Endothelial cell of umbilical vein (primary cell): ENCODE results near the gene COL26A1. TPM values are rescaled to one million over a fixed set of nuclear protein-coding genes. Genes with fewer than 3 reads are reported as not detected.

Experiments used
- BruUV-seq: library from RNA; stranded (reverse); fragments of 400-500 nt; replicated peaks from 2 replicates; lab custom pipeline; 2021; lab: Mats Ljungman, UMichigan
- CTCF ChIA-PET: fragments of 300-600, 350-600 bp; sonication (Branson Sonifier 250); formaldehyde crosslinking; loops from one replicate; lab custom pipeline; 2021; ENCODE audit warnings: antibody characterized with exemption, inconsistent platforms; lab: Charles Lee
- POLR2A ChIA-PET: fragments of 300-600, 350-600 bp; sonication (Branson Sonifier 250); formaldehyde crosslinking; loops from one replicate; lab custom pipeline; 2021; ENCODE audit warnings: antibody characterized with exemption, inconsistent platforms; lab: Charles Lee
- DNase-seq: peaks from one replicate; pipeline ENCODE4 v3.0.0-alpha.2; 2011; ENCODE audit warnings: low read depth, low spot score
- FAIRE-seq: peaks from 2 replicates; lab custom pipeline; 2011; peaks lifted over from hg19 to GRCh38; lab: Jason Lieb, UNC
- H2AFZ ChIP-seq: 2 replicates; pipeline ENCODE4 v1.6.0; 2012; ENCODE audit warnings: low read depth, low read length, control low read depth, inconsistent platforms
- H3K27ac ChIP-seq: 2 replicates; pipeline ENCODE4 v1.5.1; 2011; ENCODE audit warnings: low read depth, mild to moderate bottlenecking, control low read depth, low read length, moderate library complexity; ENCODE audit not compliant: insufficient read depth
- H3K27me3 ChIP-seq, 2 experiments: 2 replicates each; pipeline versions ENCODE4 v1.6.0 to v1.6.1; 2011; ENCODE audit warnings: low read length in 2 of 2, mixed read lengths in 1 of 2; ENCODE audit not compliant: control insufficient read depth in 2 of 2, insufficient read depth in 2 of 2
- H3K36me3 ChIP-seq, 2 experiments: 2 replicates in 1 of 2; 3 replicates in 1 of 2; pipeline ENCODE4 v1.5.1; 2011; ENCODE audit warnings: low read length in 2 of 2, mild to moderate bottlenecking in 1 of 2, moderate library complexity in 1 of 2; ENCODE audit not compliant: control insufficient read depth in 2 of 2, insufficient read depth in 2 of 2; ENCODE audit errors: extremely low read depth in 1 of 2
- H3K4me1 ChIP-seq: 3 replicates; pipeline ENCODE4 v1.5.1; 2011; ENCODE audit warnings: mild to moderate bottlenecking, low read length; ENCODE audit not compliant: control insufficient read depth, insufficient read depth; ENCODE audit errors: extremely low read depth
- H3K4me2 ChIP-seq: 2 replicates; pipeline ENCODE4 v1.6.1; 2011; ENCODE audit warnings: low read length, control low read depth, mixed read lengths; ENCODE audit not compliant: insufficient read depth
- H3K4me3 ChIP-seq, 3 experiments: fragments of 200-600 bp in 1 of 3; sonication (generic), shearing (Covaris generic) in 1 of 3; replicated peaks in 1 of 3; 2 replicates each; pipeline ENCODE4 v1.5.1; 2011 to 2016; ENCODE audit warnings: control low read depth in 3 of 3, low read length in 3 of 3, mild to moderate bottlenecking in 2 of 3, inconsistent platforms in 1 of 3, low read depth in 1 of 3, moderate library complexity in 1 of 3; ENCODE audit not compliant: insufficient read depth in 1 of 3
- H3K79me2 ChIP-seq: 2 replicates; pipeline ENCODE4 v1.6.0; 2012; ENCODE audit warnings: low read length, inconsistent platforms; ENCODE audit not compliant: control insufficient read depth, insufficient read depth
- H3K9ac ChIP-seq: replicated peaks from 2 replicates; pipeline ENCODE3; 2011; ENCODE audit warnings: low read length, control low read depth; ENCODE audit not compliant: insufficient read depth; ENCODE audit errors: extremely low read depth
- H3K9me1 ChIP-seq: replicated peaks from 3 replicates; pipeline ENCODE4 v1.6.0; 2011; ENCODE audit warnings: mild to moderate bottlenecking, low read length; ENCODE audit not compliant: control insufficient read depth, insufficient read depth; ENCODE audit errors: extremely low read depth
- H3K9me3 ChIP-seq: replicated peaks from 2 replicates; pipeline ENCODE4 v1.5.1; 2012; ENCODE audit warnings: low read length, inconsistent platforms; ENCODE audit not compliant: control insufficient read depth, insufficient read depth
- H4K20me1 ChIP-seq: replicated peaks from 2 replicates; pipeline ENCODE3; 2011; ENCODE audit warnings: mild to moderate bottlenecking, low read length; ENCODE audit not compliant: control insufficient read depth, insufficient read depth; ENCODE audit errors: extremely low read depth
- EZH2 ChIP-seq: IDR thresholded peaks from 2 replicates; pipeline ENCODE4 v1.6.1; 2012; ENCODE audit warnings: borderline replicate concordance, low read depth, mild to moderate bottlenecking, moderate library complexity, low read length, inconsistent platforms; ENCODE audit not compliant: severe bottlenecking
- FOS ChIP-seq: IDR thresholded peaks from 2 replicates; pipeline ENCODE4 v1.6.1; 2011; ENCODE audit warnings: mild to moderate bottlenecking, low read length, moderate library complexity, borderline replicate concordance; ENCODE audit not compliant: insufficient read depth
- GATA2 ChIP-seq: IDR thresholded peaks from 2 replicates; pipeline ENCODE4 v1.7.0; 2011; ENCODE audit warnings: low read depth, mild to moderate bottlenecking, moderate library complexity, mixed read lengths, low read length; ENCODE audit not compliant: insufficient read length, insufficient read depth
- JUN ChIP-seq: IDR thresholded peaks from 2 replicates; pipeline ENCODE4 v1.6.1; 2011; ENCODE audit warnings: borderline replicate concordance, low read depth; ENCODE audit not compliant: insufficient read length, insufficient read depth
- MAX ChIP-seq: IDR thresholded peaks from 2 replicates; pipeline ENCODE4 v1.6.1; 2011; ENCODE audit not compliant: insufficient read depth, insufficient read length
- MYC ChIP-seq: IDR thresholded peaks from one replicate; pipeline ENCODE4 v1.6.1; 2011; ENCODE audit warnings: mild to moderate bottlenecking, low read depth, low read length
- POLR2A ChIP-seq: IDR thresholded peaks from 2 replicates; pipeline ENCODE4 v1.6.1; 2012; ENCODE audit warnings: low read depth, mild to moderate bottlenecking, control low read depth, low read length
- POLR2AphosphoS5 ChIP-seq: IDR thresholded peaks from 2 replicates; pipeline ENCODE4 v1.6.1; 2012; ENCODE audit warnings: low read depth, mild to moderate bottlenecking, control low read depth, low read length, moderate library complexity; ENCODE audit not compliant: insufficient read depth
- dilution Hi-C: fragments of 300-500 bp; cut with MboI; formaldehyde crosslinking; loops from one replicate; pipeline ENCODE4 v1.15.0; 2019; ENCODE audit warnings: low sequenced_read_pairs; ENCODE audit not compliant: extremely low pct_ligation_motif_present
- intact Hi-C: fragments of 100-400 bp; cut with micrococcal nuclease; formaldehyde crosslinking; loops from one replicate; pipeline ENCODE4 v1.10.0; 2022
- polyA plus RNA-seq, 4 experiments: library from polyadenylated mRNA; depleted of rRNA in 3 of 4; stranded (reverse) in 3 of 4; unstranded in 1 of 4; fragments of >200 nt; gene quantifications; 2 replicates each; pipeline versions ENCODE4 v1.2.1 to v1.2.3, GENCODE V29; 2011 to 2012; ENCODE audit warnings: missing spikeins in 1 of 4
- total RNA-seq: library from RNA; stranded (reverse); gene quantifications from 2 replicates; pipeline ENCODE4 v1.2.3, GENCODE V29; 2021
- TF ChIP-seq, protein P1 (sequence below), 2 donors: IDR thresholded peaks; 1 replicate in 1 of 2; 2 replicates in 1 of 2; pipeline ENCODE4 v1.5.1; 2011; ENCODE audit warnings: low read length in 2 of 2, mild to moderate bottlenecking in 2 of 2, moderate library complexity in 2 of 2, control low read depth in 1 of 2, inconsistent platforms in 1 of 2, low read depth in 1 of 2; ENCODE audit not compliant: insufficient read depth in 1 of 2; ENCODE audit errors: extremely low read depth in 1 of 2

COL26A1 gene
- total and polyA plus RNA-seq, 2 donors (not counting 3 experiments of a cell fraction or from before 2014, with no cell fraction given), result not detected

- dilution Hi-C loops, result no loop called here
- POLR2A ChIA-PET, result no interaction called here
These were observed 166.9 kb downstream of the COL26A1 start for GRCh38 chr7:101529560-101529959.

More at GRCh38 chr7:101529560-101529959, 166.9 kb downstream of the COL26A1 start:
- Histone ChIP-seq H3K36me3 (no peaks in the 10 kb centered on the region), H3K4me3 (no peak overlapping the region), H3K4me2 (no peak overlapping the region), H3K4me1 (no peaks in the 10 kb centered on the region), H3K79me2 (no peaks in the 10 kb centered on the region), H3K9me3 (no peaks in the 10 kb centered on the region), H3K27me3 (no peaks in the 10 kb centered on the region), H3K27ac (no peak overlapping the region), H3K9me1 (no peaks in the 10 kb centered on the region), H2AFZ (no peak overlapping the region), H4K20me1 (no peaks in the 10 kb centered on the region), H3K9ac (no peak overlapping the region)
- CTCF ChIA-PET, result no interaction called here
- no peak for FAIRE-seq
- no TSS peak for BruUV-seq
- TF ChIP-seq GATA2 (no peak), JUN (no peak), MAX (no peak), FOS (no peak), POLR2AphosphoS5 (no peak), POLR2A (no peak), EZH2 (no peak), MYC (no peak)
- TF ChIP-seq, protein P1, sequence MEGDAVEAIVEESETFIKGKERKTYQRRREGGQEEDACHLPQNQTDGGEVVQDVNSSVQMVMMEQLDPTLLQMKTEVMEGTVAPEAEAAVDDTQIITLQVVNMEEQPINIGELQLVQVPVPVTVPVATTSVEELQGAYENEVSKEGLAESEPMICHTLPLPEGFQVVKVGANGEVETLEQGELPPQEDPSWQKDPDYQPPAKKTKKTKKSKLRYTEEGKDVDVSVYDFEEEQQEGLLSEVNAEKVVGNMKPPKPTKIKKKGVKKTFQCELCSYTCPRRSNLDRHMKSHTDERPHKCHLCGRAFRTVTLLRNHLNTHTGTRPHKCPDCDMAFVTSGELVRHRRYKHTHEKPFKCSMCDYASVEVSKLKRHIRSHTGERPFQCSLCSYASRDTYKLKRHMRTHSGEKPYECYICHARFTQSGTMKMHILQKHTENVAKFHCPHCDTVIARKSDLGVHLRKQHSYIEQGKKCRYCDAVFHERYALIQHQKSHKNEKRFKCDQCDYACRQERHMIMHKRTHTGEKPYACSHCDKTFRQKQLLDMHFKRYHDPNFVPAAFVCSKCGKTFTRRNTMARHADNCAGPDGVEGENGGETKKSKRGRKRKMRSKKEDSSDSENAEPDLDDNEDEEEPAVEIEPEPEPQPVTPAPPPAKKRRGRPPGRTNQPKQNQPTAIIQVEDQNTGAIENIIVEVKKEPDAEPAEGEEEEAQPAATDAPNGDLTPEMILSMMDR (IDR thresholded peaks at IDR 0.05; ENCODE audit: extremely low read depth in 1 of 2, insufficient read depth in 1 of 2, low read depth in 1 of 2, low read length in 2 of 2), result no peak
- intact Hi-C loops, result no loop called here
- DNase-seq, result no peak
